Liver (tissue), 3 donors: Measurements from ENCODE around the gene SCIMP.

Source experiments
- FOXA1 ChIP-seq: IDR thresholded peaks from 2 replicates; pipeline ENCODE4 v1.6.1; 2016; ENCODE audit warnings: antibody characterized with exemption
- GABPA ChIP-seq, 2 donors: IDR thresholded peaks in 1 of 2; conservative IDR thresholded peaks in 1 of 2; 2 replicates each; pipeline ENCODE4 v1.6.1; 2016; ENCODE audit warnings: antibody characterized with exemption in 2 of 2, mild to moderate bottlenecking in 1 of 2, moderate library complexity in 1 of 2
- NR2F2 ChIP-seq: IDR thresholded peaks from 2 replicates; pipeline ENCODE4 v1.6.1; 2016; ENCODE audit warnings: antibody characterized with exemption
- RAD21 ChIP-seq, 2 donors: IDR thresholded peaks; 2 replicates each; pipeline ENCODE4 v1.6.1; 2016; ENCODE audit warnings: antibody characterized with exemption in 2 of 2, mild to moderate bottlenecking in 2 of 2
- RXRA ChIP-seq, 2 donors: IDR thresholded peaks; 2 replicates each; pipeline ENCODE4 v1.6.1; 2017 to 2018; ENCODE audit warnings: antibody characterized with exemption in 2 of 2, mild to moderate bottlenecking in 1 of 2
- SP1 ChIP-seq: IDR thresholded peaks from 2 replicates; pipeline ENCODE4 v1.6.1; 2018; ENCODE audit warnings: antibody characterized with exemption, mild to moderate bottlenecking
- TAF1 ChIP-seq: conservative IDR thresholded peaks from 2 replicates; pipeline ENCODE4 v1.6.1; 2016; ENCODE audit warnings: antibody characterized with exemption, mild to moderate bottlenecking
- YY1 ChIP-seq: IDR thresholded peaks from 2 replicates; pipeline ENCODE4 v1.6.1; 2016; ENCODE audit warnings: antibody characterized with exemption, mild to moderate bottlenecking
- TF ChIP-seq, protein P1 (sequence below): fragments of 150-350 bp; IDR thresholded peaks from 2 replicates; pipeline ENCODE4 v1.5.1; 2017; ENCODE audit warnings: improper control_type of control experiment, low read depth, low read length; ENCODE audit not compliant: missing input control
- TF ChIP-seq, protein P2 (sequence below): IDR thresholded peaks from 2 replicates; pipeline ENCODE4 v1.6.1; 2016; ENCODE audit warnings: antibody characterized with exemption
- TF ChIP-seq, protein P3 (sequence below): IDR thresholded peaks from 2 replicates; pipeline ENCODE4 v1.6.1; 2016; ENCODE audit warnings: antibody characterized with exemption, mild to moderate bottlenecking
- TF ChIP-seq, protein P4 (sequence below): IDR thresholded peaks from 2 replicates; pipeline ENCODE4 v1.6.1; 2016; ENCODE audit warnings: antibody characterized with exemption
- donor health status: healthy.
- donor health status: healthy.

DNA sequence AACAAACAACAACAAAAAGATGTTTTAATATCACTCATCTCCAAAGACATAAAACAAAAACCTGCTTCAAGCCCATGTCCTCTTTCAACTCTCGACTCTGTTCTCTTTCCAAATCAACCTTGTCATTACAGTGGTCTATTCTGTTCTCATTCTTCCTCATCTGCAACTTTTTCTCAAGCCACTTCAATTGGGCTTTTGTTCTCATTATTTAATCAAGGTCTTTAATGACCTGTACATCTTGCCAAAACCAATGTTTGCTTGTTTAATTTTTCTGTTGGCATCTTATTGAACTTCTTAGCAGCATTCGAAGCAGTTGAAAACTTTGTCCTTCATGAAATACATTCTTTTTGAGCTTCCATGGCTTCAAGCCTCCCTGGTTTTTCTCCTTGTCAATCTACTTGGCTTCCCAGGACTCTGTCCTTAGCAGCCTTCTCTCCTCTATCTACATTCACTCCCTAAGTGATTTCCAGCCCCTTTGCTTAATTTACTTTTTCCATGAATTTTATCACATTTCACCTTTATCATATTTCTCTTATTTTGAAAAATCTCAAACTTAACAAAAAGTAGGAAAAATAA, 27.8 kb upstream of the SCIMP start:
- TF ChIP-seq, protein P1, sequence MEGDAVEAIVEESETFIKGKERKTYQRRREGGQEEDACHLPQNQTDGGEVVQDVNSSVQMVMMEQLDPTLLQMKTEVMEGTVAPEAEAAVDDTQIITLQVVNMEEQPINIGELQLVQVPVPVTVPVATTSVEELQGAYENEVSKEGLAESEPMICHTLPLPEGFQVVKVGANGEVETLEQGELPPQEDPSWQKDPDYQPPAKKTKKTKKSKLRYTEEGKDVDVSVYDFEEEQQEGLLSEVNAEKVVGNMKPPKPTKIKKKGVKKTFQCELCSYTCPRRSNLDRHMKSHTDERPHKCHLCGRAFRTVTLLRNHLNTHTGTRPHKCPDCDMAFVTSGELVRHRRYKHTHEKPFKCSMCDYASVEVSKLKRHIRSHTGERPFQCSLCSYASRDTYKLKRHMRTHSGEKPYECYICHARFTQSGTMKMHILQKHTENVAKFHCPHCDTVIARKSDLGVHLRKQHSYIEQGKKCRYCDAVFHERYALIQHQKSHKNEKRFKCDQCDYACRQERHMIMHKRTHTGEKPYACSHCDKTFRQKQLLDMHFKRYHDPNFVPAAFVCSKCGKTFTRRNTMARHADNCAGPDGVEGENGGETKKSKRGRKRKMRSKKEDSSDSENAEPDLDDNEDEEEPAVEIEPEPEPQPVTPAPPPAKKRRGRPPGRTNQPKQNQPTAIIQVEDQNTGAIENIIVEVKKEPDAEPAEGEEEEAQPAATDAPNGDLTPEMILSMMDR, result no peak
- TF ChIP-seq YY1 (no peak), TAF1 (no peak), RAD21 (IDR thresholded peaks at IDR 0.05) (no peak), RXRA (IDR thresholded peaks at IDR 0.05) (no peak), NR2F2 (no peak), FOXA1 (no peak), GABPA (IDR thresholded peaks at IDR 0.05 in 1 of 2, conservative IDR thresholded peaks at IDR 0.05 in 1 of 2) (no peak), SP1 (no peak)
- TF ChIP-seq, protein P2, sequence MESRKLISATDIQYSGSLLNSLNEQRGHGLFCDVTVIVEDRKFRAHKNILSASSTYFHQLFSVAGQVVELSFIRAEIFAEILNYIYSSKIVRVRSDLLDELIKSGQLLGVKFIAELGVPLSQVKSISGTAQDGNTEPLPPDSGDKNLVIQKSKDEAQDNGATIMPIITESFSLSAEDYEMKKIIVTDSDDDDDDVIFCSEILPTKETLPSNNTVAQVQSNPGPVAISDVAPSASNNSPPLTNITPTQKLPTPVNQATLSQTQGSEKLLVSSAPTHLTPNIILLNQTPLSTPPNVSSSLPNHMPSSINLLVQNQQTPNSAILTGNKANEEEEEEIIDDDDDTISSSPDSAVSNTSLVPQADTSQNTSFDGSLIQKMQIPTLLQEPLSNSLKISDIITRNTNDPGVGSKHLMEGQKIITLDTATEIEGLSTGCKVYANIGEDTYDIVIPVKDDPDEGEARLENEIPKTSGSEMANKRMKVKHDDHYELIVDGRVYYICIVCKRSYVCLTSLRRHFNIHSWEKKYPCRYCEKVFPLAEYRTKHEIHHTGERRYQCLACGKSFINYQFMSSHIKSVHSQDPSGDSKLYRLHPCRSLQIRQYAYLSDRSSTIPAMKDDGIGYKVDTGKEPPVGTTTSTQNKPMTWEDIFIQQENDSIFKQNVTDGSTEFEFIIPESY, result no peak
- TF ChIP-seq, protein P3, sequence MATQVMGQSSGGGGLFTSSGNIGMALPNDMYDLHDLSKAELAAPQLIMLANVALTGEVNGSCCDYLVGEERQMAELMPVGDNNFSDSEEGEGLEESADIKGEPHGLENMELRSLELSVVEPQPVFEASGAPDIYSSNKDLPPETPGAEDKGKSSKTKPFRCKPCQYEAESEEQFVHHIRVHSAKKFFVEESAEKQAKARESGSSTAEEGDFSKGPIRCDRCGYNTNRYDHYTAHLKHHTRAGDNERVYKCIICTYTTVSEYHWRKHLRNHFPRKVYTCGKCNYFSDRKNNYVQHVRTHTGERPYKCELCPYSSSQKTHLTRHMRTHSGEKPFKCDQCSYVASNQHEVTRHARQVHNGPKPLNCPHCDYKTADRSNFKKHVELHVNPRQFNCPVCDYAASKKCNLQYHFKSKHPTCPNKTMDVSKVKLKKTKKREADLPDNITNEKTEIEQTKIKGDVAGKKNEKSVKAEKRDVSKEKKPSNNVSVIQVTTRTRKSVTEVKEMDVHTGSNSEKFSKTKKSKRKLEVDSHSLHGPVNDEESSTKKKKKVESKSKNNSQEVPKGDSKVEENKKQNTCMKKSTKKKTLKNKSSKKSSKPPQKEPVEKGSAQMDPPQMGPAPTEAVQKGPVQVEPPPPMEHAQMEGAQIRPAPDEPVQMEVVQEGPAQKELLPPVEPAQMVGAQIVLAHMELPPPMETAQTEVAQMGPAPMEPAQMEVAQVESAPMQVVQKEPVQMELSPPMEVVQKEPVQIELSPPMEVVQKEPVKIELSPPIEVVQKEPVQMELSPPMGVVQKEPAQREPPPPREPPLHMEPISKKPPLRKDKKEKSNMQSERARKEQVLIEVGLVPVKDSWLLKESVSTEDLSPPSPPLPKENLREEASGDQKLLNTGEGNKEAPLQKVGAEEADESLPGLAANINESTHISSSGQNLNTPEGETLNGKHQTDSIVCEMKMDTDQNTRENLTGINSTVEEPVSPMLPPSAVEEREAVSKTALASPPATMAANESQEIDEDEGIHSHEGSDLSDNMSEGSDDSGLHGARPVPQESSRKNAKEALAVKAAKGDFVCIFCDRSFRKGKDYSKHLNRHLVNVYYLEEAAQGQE, result no peak
- TF ChIP-seq, protein P4, sequence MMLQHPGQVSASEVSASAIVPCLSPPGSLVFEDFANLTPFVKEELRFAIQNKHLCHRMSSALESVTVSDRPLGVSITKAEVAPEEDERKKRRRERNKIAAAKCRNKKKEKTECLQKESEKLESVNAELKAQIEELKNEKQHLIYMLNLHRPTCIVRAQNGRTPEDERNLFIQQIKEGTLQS, result no peak
